ENCODE data around the gene KCTD1.

GRCh38 chr18:26510337-26510736, 38.0 kb downstream of the KCTD1 start:
- TF ChIP-seq, protein P1, sequence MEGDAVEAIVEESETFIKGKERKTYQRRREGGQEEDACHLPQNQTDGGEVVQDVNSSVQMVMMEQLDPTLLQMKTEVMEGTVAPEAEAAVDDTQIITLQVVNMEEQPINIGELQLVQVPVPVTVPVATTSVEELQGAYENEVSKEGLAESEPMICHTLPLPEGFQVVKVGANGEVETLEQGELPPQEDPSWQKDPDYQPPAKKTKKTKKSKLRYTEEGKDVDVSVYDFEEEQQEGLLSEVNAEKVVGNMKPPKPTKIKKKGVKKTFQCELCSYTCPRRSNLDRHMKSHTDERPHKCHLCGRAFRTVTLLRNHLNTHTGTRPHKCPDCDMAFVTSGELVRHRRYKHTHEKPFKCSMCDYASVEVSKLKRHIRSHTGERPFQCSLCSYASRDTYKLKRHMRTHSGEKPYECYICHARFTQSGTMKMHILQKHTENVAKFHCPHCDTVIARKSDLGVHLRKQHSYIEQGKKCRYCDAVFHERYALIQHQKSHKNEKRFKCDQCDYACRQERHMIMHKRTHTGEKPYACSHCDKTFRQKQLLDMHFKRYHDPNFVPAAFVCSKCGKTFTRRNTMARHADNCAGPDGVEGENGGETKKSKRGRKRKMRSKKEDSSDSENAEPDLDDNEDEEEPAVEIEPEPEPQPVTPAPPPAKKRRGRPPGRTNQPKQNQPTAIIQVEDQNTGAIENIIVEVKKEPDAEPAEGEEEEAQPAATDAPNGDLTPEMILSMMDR (IDR thresholded peaks at IDR 0.05; ENCODE audit: poor library complexity), result no peak
- TF ChIP-seq EZH2 (IDR thresholded peaks at IDR 0.05; ENCODE audit: borderline replicate concordance) (no peak), EZH2phosphoT487 (IDR thresholded peaks at IDR 0.05; ENCODE audit: low read depth, severe bottlenecking, unreplicated experiment) (no peak)
